ENCODE measurements around the gene SPRED2.
A peak's percentile ranks its signal among the peaks of the same experiment; 100 is the strongest.
"Not testable (repeated sequence)": the region's sequence is repeated elsewhere in the genome, so short reads cannot be mapped to it uniquely, and the experiment has no call there.

SPRED2 gene

DNA sequence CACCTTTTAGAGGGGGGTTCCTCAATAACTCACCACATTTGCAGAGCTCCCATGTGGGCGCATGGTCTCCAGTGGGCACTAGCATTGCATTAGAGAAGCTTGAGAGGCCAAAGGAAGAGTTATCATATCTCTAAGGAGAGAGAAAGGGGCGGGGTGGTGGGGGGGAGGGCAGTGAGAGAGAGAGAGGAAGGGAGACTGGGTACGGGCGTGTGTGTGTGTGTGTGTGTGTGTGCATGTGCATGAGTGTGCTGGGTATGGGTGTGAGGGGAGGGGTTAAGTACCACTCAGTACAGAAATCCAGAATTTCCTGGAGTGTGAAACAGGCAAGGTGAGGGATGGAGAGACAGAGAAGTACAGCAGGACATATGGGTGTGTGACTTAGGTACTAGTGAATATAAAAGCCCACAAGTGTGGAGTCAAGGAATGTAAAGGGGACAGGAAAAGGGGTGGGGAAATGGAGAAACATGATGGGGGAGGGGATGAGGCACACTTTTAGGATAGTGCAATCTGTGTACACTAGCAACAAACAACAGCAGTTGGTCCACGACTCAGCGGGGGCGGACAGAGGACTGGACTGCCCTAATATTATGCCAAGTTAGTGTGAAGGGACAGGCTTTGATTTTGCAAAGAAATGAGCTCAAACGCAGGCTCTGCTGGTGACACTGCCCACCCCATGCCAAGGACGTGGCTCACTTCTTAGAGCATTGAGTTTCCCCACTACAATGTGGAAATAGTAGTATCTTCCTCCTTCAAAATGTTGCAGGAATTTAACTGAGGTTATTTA is 91.3 kb downstream of the SPRED2 start:
- no peak for DNase-seq (ENCODE audit: low spot score)

DNA sequence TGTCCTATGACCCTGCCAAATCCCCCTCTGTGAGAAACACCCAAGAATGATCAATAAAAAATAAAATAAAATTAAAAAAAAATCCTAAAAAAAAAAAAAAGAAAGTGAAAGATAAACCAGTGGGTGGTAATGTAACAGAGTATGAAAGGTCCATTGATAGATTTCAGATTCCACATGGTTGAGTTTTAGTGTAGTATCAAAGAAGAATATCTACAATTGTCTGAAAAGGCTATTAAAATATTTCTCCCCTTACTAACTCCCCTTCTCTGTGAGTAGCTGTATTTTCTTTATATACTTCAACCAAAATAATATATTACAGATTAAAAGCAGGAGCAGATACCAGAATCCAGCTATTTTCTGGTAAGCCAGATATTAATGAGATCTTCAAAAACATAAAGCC is 92.8 kb downstream of the SPRED2 start:
- no peak for DNase-seq (ENCODE audit: low spot score)

DNA sequence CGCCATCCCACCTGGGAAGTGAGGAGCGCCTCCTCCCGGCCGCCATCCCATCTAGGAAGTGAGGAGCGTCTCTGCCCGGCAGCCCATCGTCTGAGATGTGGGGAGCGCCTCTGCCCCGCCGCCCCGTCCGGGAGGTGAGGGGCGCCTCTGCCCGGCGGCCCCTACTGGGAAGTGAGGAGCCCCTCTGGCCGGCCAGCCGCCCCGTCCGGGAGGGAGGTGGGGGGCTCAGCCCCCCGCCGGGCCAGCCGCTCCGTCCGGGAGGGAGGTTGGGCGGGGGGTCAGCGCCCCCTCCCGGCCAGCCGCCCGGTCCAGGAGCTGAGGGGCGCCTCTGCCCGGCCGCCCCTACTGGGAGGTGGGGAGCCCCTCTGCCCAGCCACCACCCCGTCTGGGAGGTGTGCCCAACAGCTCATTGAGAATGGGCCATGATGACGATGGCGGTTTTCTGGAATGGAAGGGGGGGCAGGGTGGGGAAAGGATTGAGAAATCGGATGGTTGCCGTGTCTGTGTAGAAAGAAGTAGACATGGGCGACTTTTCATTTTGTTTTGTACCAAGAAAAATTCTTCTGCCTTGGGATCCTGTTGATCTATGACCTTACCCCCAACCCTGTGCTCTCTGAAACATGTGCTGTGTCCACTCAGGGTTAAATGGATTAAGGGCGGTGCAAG is 93.4 kb downstream of the SPRED2 start:
- not testable (repeated sequence) for DNase-seq (ENCODE audit: low spot score)

DNA sequence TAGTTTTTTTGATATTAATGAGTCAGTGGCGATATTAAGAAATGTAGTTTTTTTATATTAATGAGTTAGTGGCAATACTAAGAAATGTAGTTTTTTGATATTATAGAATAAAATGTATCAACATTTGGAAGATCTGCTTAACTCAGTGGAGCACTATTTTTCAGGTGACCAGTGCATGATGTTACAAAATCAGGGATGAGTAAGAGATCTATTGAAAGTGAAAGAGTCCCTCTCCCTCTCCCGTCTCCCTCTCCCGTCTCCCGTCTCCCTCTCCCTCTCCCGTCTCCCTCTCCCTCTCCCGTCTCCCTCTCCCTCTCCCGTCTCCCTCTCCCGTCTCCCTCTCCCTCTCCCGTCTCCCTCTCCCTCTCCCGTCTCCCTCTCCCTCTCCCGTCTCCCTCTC is 94.5 kb downstream of the SPRED2 start:
- DNase-seq (ENCODE audit: low spot score) = not testable (repeated sequence)

DNA sequence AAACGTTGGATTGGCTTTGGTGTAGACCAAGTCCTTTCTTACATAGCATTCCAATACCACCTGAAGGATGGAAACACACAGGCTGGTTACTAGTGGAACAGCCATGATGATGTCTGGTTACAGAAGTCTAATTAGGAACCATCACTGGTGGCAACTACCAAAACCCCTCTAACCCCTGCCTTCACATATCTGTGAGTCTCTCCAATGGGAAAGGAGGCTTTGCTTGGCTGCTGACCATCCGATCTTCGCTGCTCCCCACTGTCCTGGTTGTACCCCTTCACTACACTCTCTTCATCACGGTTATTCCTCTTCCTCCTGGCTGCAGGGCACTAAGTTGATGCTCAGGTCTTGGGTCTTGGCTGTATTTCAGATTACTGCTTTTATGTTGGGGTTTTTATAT is 97.7 kb downstream of the SPRED2 start:
- no peak for DNase-seq (ENCODE audit: low spot score)

DNA sequence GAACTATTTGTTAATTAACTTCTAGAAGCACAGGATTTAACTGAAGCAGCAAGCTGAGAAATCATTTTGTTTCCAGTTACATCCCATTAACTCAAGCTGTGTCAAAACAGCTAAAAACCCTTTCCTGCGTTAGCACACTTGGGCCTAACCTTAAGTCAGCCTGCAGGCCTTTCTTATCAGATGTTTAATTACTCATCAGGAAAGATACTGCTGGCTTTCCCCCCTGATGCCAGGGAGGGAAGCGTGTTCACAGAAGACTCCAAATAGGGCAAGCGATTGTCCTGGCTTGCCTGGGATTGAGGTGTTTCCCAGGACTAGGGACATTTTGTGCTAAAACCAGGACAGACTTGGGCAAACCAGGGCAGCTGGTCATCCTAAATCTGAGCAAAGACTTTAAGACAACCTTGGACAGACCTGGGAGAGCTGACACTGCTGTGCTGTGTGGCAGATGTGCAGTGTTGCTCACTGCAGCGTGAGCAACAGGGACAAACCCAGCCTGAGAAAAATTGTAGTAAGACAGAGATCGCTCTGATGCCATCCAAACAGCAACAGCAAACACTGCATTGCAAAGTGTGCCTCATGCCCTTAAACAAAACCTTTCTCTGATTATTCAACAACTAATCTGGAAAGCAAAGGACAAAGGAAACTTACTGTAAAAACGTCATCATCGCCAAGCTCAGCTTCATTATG is 100.9 kb downstream of the SPRED2 start:
- DNase-seq (ENCODE audit: low spot score) = no peak

DNA sequence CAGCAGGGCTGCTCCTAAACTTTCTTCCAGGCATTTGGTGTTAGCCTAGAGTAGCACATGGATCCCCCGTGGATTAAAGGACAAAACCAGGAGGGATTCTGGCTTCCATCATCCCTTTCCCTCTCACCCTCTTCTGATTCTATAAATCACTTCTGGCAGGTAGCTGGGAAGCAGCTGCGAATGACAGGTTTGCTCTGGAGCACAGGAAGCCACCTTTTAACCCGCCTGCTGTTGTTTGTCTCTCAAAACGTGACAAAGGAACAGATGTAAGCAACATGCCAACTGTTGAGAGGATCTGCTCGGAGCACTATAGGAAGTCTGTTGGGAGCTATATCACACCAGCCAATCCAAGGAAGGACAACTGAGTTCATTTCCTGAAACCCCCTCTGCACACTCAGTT is 102.9 kb downstream of the SPRED2 start:
- no peak for DNase-seq (ENCODE audit: low spot score)

DNA sequence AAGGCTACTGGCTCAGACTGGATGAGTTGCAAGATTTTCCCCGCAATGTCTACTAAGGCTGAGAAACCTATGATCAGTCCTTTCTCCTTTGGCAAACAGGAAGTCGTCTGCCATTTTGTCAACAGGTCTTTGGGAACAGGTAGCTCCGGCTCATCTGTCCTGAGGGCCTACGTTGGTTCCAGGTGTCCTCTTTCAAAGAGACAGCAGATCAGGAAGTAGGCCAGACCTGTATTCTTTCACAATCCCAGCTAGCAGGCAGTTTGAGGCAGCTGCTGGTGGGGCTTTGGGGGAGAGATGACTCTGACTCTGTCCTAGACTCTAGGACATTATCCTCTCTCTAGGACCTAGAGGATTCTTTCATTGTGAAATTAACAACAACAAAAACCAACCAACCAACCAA is 106.1 kb downstream of the SPRED2 start:
- no peak for DNase-seq (ENCODE audit: low spot score)

DNA sequence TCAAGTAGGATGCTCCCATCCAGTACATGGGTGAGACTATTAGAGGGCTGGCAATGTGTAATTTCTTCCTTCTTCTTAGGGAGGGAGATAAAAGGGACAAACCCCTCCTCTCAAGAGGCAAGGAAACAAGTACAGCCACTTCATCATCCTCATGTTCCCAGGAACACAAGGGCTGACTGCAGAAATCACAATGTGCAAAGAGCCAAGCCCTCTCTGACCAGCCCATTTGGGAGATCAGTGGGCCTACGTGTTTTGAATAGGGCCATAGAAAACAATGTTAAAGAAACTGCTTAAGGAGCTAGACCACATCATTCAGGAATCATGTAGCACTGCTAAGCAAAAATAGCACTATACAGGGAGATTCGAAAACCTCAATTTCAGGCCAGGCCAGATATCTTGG is 107.3 kb downstream of the SPRED2 start:
- DNase-seq (ENCODE audit: low spot score) = no peak

DNA sequence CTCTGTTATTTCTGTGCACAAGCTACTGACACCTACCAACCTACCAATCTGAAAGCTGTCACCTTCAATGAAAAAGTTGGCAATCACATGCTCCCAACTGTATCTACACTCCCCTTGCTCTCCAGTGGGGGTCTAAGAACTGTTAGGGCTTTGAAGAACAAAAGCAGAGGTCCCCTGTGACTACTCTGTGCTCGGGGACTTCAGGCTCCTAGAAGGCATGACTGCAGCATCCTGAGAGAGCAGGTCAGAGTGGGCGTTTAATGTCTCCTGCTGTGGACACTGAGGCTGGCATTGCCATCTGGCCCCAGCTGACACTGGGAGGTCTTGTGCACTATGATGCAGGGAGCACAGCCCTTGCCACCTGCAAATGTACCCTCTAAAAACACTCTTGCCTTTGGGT is 111.5 kb downstream of the SPRED2 start:
- no peak for DNase-seq (ENCODE audit: low spot score)

DNA sequence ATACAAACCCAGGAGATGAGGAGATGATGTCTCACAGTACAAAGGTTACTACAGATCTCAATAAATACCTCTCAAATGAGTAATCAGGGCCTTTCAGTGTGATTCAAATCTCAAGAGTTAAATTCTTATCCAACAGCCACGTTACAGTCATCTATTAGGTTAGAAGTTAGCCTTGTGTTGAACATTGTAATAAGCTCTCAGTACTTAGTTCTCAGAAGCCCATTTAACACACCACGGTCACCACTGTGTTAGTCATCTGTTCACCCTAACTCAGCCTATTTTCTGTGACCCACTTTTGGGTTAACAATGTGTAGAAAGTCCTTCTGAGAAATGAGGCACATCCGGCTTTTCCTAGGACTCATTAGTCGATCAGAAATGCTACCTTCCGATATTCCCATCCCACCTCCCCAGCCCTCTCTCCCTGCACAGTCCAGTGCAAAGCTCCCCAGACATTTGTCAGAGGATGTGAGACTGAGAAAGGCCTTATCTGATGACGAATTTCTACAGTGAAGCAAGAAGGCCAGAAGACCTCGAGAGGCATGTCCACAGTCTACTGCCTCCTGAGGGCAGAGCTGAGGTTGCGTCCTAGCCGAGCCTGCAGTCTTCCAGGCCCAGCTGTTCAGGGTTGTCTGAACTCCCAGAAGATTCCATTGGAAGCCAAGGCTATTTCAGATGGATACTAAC is 112.2 kb downstream of the SPRED2 start:
- DNase-seq (ENCODE audit: low spot score) = no peak

DNA sequence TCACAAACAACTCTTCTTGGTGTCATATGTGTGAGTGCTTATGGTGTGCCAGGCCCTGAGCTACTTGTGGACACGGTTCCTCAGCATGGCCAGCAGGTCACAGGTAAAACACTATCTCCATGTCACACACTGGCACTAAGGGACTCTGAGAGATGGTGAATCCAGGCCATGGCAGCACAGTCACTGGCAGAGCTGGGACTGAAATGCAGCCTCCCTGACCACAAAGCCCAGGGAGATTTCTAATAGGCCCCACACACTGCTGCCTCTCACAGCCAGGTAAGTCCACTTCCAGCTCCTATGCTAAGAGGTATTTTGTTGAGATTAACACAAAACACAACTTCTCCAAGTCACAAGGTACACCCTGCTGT is 112.7 kb downstream of the SPRED2 start:
- DNase-seq (ENCODE audit: low spot score) = no peak

DNA sequence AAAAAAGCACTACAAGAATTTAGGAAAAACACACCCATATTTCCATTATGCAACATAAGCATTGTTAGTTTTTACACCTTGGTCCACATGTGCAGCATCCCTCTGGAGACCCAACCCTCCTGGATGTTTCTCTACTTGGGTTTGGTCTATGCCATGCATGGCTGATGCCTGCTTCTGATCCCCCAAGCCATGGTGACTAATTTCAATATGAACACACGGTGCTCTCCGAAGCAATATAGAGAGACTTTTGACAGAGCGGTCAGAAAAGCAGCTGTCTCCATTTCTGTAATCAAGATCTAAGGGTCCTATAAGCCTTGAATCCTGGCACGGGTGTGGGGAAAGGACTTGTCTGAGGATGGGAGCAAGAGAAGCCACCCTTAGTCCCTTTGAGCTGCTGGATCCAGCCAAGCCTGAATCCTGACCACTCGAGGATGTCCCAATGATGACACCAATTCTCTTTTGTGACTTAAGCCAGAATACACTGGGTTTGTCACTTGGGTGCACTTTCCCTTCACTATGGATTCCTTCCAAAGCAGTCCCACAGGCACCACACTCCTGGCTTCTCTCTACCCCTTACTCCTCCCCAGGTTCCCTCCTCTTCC is 113.2 kb downstream of the SPRED2 start:
- no peak for DNase-seq (ENCODE audit: low spot score)

DNA sequence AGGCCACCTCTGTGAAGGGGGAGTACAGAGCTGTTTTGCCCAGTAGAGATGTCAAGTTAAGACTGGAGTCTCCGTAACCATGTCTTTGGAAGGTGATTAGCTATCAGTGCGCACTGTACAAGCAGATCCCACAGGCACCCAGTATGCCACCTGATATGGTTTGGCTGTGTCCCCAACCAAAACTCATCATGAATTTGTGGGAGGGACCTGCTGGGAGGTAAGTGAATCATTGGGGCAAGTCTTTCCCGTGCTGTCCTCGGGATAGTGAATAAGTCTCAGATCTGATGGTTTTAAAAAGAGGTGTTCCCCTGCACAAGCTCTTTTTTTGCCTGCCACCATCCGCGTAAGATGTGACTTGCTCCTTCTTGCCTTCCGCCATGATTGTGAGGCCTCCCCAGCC is 114.6 kb downstream of the SPRED2 start:
- no peak for DNase-seq (ENCODE audit: low spot score)

DNA sequence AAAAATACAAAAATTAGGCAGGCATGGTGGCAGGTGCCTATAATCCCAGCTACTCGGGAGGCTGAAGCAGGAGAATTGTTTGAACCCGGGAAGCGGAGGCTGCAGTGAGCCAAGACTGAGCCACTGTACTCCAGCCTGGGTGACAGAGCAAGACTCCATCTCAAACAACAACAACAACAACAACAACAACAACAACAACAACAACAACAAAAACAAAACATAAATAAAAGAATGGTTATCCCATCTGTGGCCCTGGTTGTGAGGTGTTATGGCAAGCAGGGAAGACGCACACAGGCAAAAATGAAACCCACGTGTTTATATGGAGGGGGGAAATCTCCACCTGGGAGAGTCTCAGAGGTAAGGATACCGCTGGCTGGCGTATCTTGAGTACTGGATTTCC is 115.0 kb downstream of the SPRED2 start:
- not testable (repeated sequence) for DNase-seq (ENCODE audit: low spot score)

DNA sequence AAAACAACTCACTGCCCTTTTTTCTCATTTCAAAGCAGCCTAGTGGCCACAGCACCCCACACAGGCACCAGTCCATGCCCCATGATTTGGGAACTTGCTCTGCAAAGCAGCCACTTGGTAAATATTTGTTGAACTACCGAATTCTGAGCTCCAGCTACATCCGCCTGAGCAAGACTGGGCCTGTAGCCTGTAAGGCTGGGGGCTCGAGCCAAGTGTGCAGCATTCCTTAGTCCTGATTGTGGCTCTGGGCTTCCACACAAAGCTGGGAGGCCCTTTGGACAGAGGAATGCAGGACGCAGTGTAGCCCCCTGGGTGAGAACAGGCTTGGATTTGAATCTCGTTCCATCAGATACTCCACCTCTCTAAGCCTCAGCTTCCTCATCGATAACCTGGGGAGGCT is 116.3 kb downstream of the SPRED2 start:
- DNase-seq (ENCODE audit: low spot score) = peak; percentile 16

DNA sequence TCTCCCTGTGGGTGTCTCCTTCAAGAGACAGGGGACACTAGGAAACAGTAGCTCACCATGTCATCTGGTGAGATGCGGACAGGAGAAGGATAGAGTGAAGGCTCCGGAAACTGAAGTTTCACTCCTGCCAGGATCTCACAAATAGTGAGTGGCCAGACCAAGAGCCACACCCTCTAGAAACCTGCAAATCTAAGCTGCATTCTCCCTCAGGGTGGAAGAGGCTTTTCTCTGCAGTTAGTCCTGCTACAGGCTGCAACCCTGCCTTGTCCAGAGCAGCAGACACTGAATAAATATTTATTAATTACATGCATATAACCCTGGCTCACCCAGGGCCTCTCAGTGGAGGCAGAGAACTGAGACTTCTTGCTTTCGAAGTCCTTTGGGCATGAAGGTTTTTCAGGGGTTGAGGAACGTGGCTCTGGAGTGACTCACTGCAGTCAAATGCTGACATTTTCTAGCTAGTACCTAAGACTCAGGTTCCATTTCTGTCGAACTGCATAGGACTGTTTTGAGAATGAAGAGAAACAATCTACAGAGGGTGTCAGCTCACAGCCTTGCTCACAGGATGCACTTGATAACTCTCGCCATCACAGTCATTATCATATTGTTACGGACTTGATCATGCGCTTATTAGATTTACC is 117.5 kb downstream of the SPRED2 start:
- DNase-seq (ENCODE audit: low spot score) = no peak

DNA sequence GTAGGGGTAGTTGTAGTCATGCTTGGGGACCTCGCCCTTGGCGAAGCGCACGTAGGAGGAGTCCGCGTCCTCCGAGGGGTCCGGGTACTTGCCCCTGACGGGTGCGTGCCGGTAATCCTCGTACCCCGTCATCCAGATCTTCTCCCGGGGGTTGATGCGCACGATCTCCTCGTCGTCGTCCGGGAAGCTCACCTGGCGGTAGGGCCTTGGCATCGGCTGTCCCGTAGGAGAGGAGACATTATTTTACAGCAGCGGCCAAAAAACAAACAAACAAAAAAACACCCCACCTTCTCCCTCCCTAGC is 118.5 kb downstream of the SPRED2 start:
- no peak for DNase-seq (ENCODE audit: low spot score)

DNA sequence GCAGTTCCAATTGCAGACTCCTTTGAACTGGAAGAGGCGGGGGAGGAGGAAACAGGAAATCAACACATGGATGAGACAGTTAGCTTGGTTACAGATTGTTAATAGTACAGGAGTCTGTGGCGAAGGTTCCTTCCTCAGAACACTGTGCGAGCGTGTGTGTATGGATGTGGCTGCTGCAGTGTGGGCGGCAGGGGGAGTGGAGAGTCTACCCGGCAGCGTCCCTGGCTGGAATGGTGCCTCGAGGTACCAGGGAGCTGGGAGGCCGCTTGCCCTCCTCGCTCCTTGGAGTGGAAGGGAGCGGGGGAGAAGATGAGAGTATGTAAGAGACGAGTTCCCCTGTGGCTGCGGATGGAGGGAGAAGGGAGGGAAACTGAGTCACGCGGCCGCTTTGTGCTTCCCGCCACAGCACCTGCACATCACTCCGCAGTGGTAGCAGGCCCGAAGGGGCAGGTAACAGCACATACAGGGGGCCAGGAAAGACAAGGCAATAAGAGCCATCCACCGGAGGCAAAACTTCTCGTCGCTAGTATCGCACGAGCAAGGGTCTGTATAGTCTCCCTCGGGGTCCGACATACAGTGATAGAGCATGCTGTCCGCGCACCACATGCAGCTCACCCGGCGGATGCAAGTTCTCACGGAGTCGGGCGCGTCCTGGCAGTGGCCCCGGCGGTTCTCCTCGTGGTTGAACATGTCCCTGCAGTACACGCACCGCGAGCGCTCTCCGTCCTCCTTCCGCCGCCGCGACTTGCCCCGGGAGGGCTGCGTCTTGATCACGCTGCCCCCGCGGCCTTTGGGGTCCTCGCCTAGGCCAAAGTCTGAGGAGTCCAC is 119.1 kb downstream of the SPRED2 start:
- no peak for DNase-seq (ENCODE audit: low spot score)

DNA sequence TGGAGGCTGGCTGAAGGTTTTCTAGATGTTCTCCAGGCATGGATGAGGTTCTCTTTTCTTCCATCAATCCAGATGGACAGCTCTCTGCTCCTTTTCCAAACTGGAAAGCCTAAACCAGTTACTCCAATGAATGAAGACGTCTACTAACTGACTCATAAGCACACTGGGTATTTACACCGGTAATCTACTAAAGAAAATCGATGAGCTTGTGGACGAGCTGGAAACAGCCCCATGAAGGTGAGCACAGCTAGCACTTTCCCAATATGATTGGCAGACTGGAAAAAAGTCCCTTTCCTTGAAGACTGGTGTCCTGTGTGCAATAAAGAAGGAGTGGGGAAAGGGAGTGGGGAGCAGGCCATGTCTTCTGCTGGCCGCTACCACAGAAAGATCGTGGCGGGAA is 120.8 kb downstream of the SPRED2 start:
- no peak for DNase-seq (ENCODE audit: low spot score)

DNA sequence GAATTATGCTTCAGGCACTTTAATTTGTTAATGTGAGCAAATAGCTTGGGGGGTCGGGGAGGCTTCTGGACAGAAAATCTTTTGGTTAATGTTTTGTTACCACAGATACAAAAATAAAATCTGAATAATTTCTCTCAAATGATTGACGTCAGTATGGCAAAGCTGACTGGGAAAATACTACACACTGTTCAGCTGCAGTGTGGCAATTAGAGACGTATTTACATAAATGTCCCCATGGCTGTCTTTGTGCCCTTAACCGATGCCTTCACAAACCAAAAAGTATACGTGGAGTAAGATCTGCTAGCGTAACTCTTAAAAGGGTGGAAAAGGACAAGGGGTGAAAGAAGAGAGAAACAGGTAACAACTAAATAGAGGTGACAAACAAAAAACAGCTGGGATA is 121.3 kb downstream of the SPRED2 start:
- no peak for DNase-seq (ENCODE audit: low spot score)
